Smooth muscle cell (in vitro differentiated cells): ENCODE results near the gene RHOG. TPM values are rescaled to one million over a fixed set of nuclear protein-coding genes. Genes with fewer than 3 reads are reported as not detected.

Experiments
- DNase-seq: peaks from one replicate; lab custom pipeline; 2025; ENCODE audit not compliant: unreplicated experiment; lab: John Stamatoyannopoulos, UW
- H2AFZ ChIP-seq: fragments of 200-600 bp; sonication (generic); 2 replicates; pipeline ENCODE4 v1.6.0; 2016; ENCODE audit warnings: antibody characterized with exemption, low read depth, mild to moderate bottlenecking
- H3F3A ChIP-seq: fragments of 200-600 bp; sonication (generic); 2 replicates; pipeline ENCODE4 v1.6.0; 2017; ENCODE audit warnings: antibody characterized with exemption, low read depth
- H3K27ac ChIP-seq: fragments of 200-600 bp; sonication (generic); 2 replicates; pipeline ENCODE4 v1.5.1; 2016; ENCODE audit warnings: low read depth, mild to moderate bottlenecking
- H3K27me3 ChIP-seq: fragments of 200-600 bp; sonication (generic); 2 replicates; pipeline ENCODE4 v1.6.1; 2016; ENCODE audit warnings: low read depth, mild to moderate bottlenecking
- H3K36me3 ChIP-seq: fragments of 200-600 bp; sonication (generic); 2 replicates; pipeline ENCODE4 v1.5.1; 2016; ENCODE audit warnings: low read depth
- H3K4me1 ChIP-seq: fragments of 200-600 bp; sonication (generic); 2 replicates; pipeline ENCODE4 v1.5.1; 2016; ENCODE audit warnings: low read depth
- H3K4me2 ChIP-seq: fragments of 200-600 bp; sonication (generic); 2 replicates; pipeline ENCODE4 v1.6.0; 2016; ENCODE audit warnings: mild to moderate bottlenecking
- H3K4me3 ChIP-seq: fragments of 200-600 bp; sonication (generic); 2 replicates; pipeline ENCODE4 v1.5.1; 2016; ENCODE audit warnings: mild to moderate bottlenecking
- H3K79me2 ChIP-seq: fragments of 200-600 bp; sonication (generic); 2 replicates; pipeline ENCODE4 v1.6.0; 2016; ENCODE audit warnings: low read depth, mild to moderate bottlenecking
- H3K9ac ChIP-seq: fragments of 200-600 bp; sonication (generic); 2 replicates; pipeline ENCODE4 v1.6.0; 2016; ENCODE audit warnings: low read depth
- H3K9me3 ChIP-seq: fragments of 200-600 bp; sonication (generic); replicated peaks from 2 replicates; pipeline ENCODE4 v1.5.1; 2016; ENCODE audit warnings: low read depth
- H4K20me1 ChIP-seq: fragments of 200-600 bp; sonication (generic); 2 replicates; pipeline ENCODE4 v1.6.0; 2016; ENCODE audit warnings: low read depth
- whole genome bisulfite sequencing: methylation state at CpG from one replicate; pipeline ENCODE4 v1.1.7; 2016; ENCODE audit warnings: low lambda C conversion rate; 5-methylcytosine and 5-hydroxymethylcytosine counted together
- polyA plus RNA-seq: library from polyadenylated mRNA; unstranded; fragments of >200 nt; fragmentation: Nextera tagmentation; extraction: Ambion mirVana; gene quantifications from 2 replicates; pipeline ENCODE4 v1.2.1, GENCODE V29; 2016
- total RNA-seq: library from RNA; depleted of rRNA; stranded (reverse); fragments of >200 nt; gene quantifications from 2 replicates; pipeline ENCODE4 v1.2.3, GENCODE V29; 2014
- TF ChIP-seq, protein P1 (sequence below): fragments of 200-600 bp; sonication (generic); IDR thresholded peaks from 2 replicates; pipeline ENCODE4 v1.5.1; 2017; ENCODE audit warnings: borderline replicate concordance, mild to moderate bottlenecking, antibody characterized with exemption; ENCODE audit not compliant: insufficient read depth, poor library complexity, severe bottlenecking

RHOG gene
- total and polyA plus RNA-seq, 2 experiments from 2014 or later: 20.2 to 32.7 TPM

DNA sequence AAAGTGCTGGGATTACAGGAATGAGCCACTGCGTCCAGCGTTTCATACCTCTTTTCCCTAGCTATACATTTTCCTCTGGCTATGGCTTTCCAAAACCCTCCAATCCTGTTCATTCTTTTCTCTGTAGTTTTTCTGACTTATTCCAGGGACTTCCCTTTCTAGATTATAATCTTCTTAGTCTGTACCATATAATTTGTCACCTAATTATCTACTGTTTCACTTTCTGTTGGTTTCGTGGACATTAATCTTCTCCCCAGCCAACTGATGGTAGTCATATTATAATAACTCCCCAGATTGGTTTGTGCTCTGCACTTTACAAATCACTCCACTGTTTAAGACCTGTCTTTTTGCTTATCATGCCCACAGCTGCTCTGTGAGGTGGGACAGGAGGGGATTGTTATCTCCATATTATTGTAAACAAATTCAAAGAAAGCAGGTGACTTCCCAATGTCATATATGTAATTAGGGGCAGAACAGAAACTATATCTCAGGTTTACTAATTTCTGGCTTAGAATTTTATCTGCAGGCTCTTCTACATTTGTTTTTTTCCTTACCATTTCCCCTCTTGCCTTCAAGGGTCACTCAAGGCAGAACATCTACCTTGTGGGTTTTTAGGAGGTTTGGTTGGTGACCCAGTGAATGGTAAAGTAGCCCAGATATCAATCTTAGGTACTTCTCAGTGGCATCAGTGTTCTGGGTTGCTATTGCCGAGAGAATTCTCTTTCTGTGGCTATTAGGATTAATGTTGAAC is 38.6 kb upstream of the RHOG start:
- H2AFZ ChIP-seq: no peak overlapping the region
- no peak overlapping the region for H3K4me2 ChIP-seq
- H3F3A ChIP-seq: no peaks in the 10 kb centered on the region
- no peak for DNase-seq
- TF ChIP-seq, protein P1, sequence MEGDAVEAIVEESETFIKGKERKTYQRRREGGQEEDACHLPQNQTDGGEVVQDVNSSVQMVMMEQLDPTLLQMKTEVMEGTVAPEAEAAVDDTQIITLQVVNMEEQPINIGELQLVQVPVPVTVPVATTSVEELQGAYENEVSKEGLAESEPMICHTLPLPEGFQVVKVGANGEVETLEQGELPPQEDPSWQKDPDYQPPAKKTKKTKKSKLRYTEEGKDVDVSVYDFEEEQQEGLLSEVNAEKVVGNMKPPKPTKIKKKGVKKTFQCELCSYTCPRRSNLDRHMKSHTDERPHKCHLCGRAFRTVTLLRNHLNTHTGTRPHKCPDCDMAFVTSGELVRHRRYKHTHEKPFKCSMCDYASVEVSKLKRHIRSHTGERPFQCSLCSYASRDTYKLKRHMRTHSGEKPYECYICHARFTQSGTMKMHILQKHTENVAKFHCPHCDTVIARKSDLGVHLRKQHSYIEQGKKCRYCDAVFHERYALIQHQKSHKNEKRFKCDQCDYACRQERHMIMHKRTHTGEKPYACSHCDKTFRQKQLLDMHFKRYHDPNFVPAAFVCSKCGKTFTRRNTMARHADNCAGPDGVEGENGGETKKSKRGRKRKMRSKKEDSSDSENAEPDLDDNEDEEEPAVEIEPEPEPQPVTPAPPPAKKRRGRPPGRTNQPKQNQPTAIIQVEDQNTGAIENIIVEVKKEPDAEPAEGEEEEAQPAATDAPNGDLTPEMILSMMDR: no peak
- peaks cover 14% of the 10 kb centered on the region for H3K4me1 ChIP-seq
- H3K36me3 ChIP-seq: no peaks in the 10 kb centered on the region
- peaks cover 56% of the 10 kb centered on the region for H4K20me1 ChIP-seq
- no peak overlapping the region for H3K9ac ChIP-seq
- H3K9me3 ChIP-seq: no peaks in the 10 kb centered on the region
- 58% methylated on average over 4 of the region's 4 CpGs for WGBS
- no peaks in the 10 kb centered on the region for H3K27me3 ChIP-seq
- H3K79me2 ChIP-seq: peaks cover 42% of the 10 kb centered on the region
- H3K4me3 ChIP-seq: no peak overlapping the region
- H3K27ac ChIP-seq: no peak overlapping the region

DNA sequence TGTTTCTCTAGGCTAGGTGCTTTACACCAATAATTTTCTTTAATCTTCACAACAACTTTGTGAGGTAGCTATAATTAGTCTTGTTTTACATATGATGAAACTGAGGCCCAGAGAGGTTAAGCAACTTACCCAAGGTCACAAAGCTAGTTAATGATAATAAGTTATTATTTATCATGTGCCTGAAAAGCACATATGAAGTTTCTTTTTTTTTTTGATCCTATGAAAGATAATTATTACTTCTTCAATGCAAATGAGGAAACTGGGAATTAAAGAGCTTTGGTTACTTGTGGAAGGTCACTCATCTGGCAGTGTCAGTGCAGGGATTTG is 37.5 kb upstream of the RHOG start:
- Histone ChIP-seq H2AFZ (no peak overlapping the region), H3K4me3 (no peak overlapping the region), H3K4me2 (no peak overlapping the region), H3K36me3 (no peaks in the 10 kb centered on the region), H3F3A (no peaks in the 10 kb centered on the region), H3K27ac (peak overlapping the region; percentile 61), H3K9me3 (no peaks in the 10 kb centered on the region), H3K9ac (no peak overlapping the region), H3K27me3 (no peaks in the 10 kb centered on the region), H3K79me2 (peaks cover 43% of the 10 kb centered on the region), H4K20me1 (peaks cover 66% of the 10 kb centered on the region), H3K4me1 (peaks cover 14% of the 10 kb centered on the region)
- TF ChIP-seq, protein P1: no peak
- no peak for DNase-seq

DNA sequence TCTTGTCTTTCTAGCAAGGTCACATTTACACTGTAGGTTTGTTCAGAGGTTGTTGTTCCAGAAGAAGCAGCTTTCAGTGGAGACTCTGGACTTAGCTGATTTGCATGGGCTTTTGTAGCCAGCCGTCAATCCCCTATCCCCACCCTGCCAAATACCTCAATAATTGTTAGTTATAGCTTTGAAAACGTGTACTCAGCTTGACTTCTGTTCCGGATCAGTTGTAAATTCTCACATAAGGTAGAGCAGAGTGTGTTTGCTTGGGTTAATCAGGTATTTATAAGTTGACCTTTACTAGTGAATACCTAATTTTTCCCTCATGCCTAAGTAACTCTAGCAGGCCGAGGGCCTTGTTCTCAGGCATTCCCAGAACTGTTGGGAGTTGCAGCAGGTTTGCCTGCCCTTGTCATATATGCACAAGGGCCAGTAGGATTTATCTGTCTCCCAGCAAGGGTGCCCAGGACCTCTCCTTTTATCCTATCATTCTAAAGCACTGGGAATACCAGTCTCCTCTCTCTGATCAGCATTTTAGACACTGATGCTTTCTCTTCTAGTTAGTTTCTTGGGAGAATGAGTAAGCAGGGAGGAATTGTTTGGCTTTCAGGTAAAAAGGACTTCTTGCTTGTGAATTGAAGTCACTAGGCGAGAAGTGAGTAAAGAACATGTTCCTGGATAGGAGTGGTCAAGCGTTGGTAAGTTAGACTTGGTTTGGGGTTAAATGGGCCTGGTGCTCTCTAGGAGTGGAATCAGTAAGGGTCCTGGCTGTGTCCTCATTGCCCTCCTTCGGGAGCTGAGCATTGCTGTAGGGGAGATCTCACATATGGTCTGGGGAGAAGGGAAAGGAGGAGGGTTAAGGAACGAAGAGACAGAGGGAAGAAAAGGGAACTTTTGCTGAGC is 36.9 kb upstream of the RHOG start:
- no peaks in the 10 kb centered on the region for H3K27me3 ChIP-seq
- no peaks in the 10 kb centered on the region for H3K9me3 ChIP-seq
- H3F3A ChIP-seq: no peaks in the 10 kb centered on the region
- H3K79me2 ChIP-seq: peaks cover 40% of the 10 kb centered on the region
- no peak overlapping the region for H3K9ac ChIP-seq
- TF ChIP-seq, protein P1: no peak
- no peak overlapping the region for H3K4me2 ChIP-seq
- no peak for DNase-seq
- H3K4me3 ChIP-seq: no peak overlapping the region
- H2AFZ ChIP-seq: no peak overlapping the region
- WGBS: 63% methylated on average over 8 of the region's 8 CpGs
- H3K36me3 ChIP-seq: no peaks in the 10 kb centered on the region
- peaks cover 66% of the 10 kb centered on the region for H4K20me1 ChIP-seq
- peak overlapping the region; percentile 61 for H3K27ac ChIP-seq
- peaks cover 14% of the 10 kb centered on the region for H3K4me1 ChIP-seq
